GM21717 (cell line): ENCODE measurements around the gene SPDYE18.
"Not testable (repeated sequence)": the region's sequence is repeated elsewhere in the genome, so short reads cannot be mapped to it uniquely, and the experiment has no call there.

Experiments used
- ATAC-seq: cut with Tn5 transposase; IDR thresholded peaks from one replicate; pipeline ENCODE4 v1.9.1; 2021; ENCODE audit warnings: mild to moderate bottlenecking, moderate library complexity; ENCODE audit not compliant: unreplicated experiment

SPDYE18 gene

GRCh38 chr7:77006127-77007110, 55.9 kb downstream of the SPDYE18 start:
- ATAC-seq, result not testable (repeated sequence)

- not testable (repeated sequence) for ATAC-seq
Observed at GRCh38 chr7:77005461-77006057, 56.8 kb downstream of the SPDYE18 start.

- ATAC-seq, result not testable (repeated sequence)
Observed at GRCh38 chr7:77004151-77004550, 58.2 kb downstream of the SPDYE18 start.

GRCh38 chr7:77003241-77003640, 59.1 kb downstream of the SPDYE18 start:
- ATAC-seq, result not testable (repeated sequence)

- ATAC-seq, result not testable (repeated sequence)
Observed at GRCh38 chr7:77002678-77003233, 59.6 kb downstream of the SPDYE18 start.

- not testable (repeated sequence) for ATAC-seq
Observed at GRCh38 chr7:77002104-77002503, 60.3 kb downstream of the SPDYE18 start.
